T follicular helper cell (primary cell): ENCODE data around the gene QPRT.
A peak's percentile ranks its signal among the peaks of the same experiment; 100 is the strongest.
"Not testable (repeated sequence)": the region's sequence is repeated elsewhere in the genome, so short reads cannot be mapped to it uniquely, and the experiment has no call there.

Source experiments
- DNase-seq: peaks from one replicate; pipeline ENCODE4 v3.0.0-alpha.2; 2020; ENCODE audit warnings: low read depth

Gene QPRT

GRCh38 chr16:29694384-29695195, 15.6 kb downstream of the QPRT start:
- no peak for DNase-seq

- not testable (repeated sequence) for DNase-seq
Measured at GRCh38 chr16:29695675-29696074, 16.7 kb downstream of the QPRT start.

- no peak for DNase-seq
Measured at GRCh38 chr16:29696881-29697331, 17.9 kb downstream of the QPRT start.

GRCh38 chr16:29697391-29697790, 18.4 kb downstream of the QPRT start:
- DNase-seq, result no peak

GRCh38 chr16:29698042-29698441, 19.1 kb downstream of the QPRT start:
- no peak for DNase-seq

GRCh38 chr16:29698484-29699323, 19.7 kb downstream of the QPRT start:
- no peak for DNase-seq

GRCh38 chr16:29699324-29700219, 20.6 kb downstream of the QPRT start:
- no peak for DNase-seq

- peak; percentile 73 for DNase-seq
Measured at GRCh38 chr16:29700253-29700987, 21.4 kb downstream of the QPRT start.

GRCh38 chr16:29701214-29701555, 22.2 kb downstream of the QPRT start:
- no peak for DNase-seq

GRCh38 chr16:29702269-29702668, 23.3 kb downstream of the QPRT start:
- peak; percentile 45 for DNase-seq

- DNase-seq, result no peak
Measured at GRCh38 chr16:29705030-29705429, 26.1 kb downstream of the QPRT start.

- DNase-seq, result not testable (repeated sequence)
Measured at GRCh38 chr16:29707160-29707559, 28.2 kb downstream of the QPRT start.

GRCh38 chr16:29708917-29709600, 30.1 kb downstream of the QPRT start:
- no peak for DNase-seq

- DNase-seq, result not testable (repeated sequence)
Measured at GRCh38 chr16:29709657-29710056, 30.7 kb downstream of the QPRT start.

- peak; percentile 26 for DNase-seq
Measured at GRCh38 chr16:29710227-29711219, 31.5 kb downstream of the QPRT start.

GRCh38 chr16:29712809-29713208, 33.8 kb downstream of the QPRT start:
- no peak for DNase-seq

- DNase-seq, result no peak
Measured at GRCh38 chr16:29714396-29714795, 35.4 kb downstream of the QPRT start.

GRCh38 chr16:29714972-29715371, 36.0 kb downstream of the QPRT start:
- no peak for DNase-seq

GRCh38 chr16:29717113-29717512, 38.1 kb downstream of the QPRT start:
- DNase-seq, result no peak
